ENCODE data around the gene MYEF2.

MYEF2 gene

DNA sequence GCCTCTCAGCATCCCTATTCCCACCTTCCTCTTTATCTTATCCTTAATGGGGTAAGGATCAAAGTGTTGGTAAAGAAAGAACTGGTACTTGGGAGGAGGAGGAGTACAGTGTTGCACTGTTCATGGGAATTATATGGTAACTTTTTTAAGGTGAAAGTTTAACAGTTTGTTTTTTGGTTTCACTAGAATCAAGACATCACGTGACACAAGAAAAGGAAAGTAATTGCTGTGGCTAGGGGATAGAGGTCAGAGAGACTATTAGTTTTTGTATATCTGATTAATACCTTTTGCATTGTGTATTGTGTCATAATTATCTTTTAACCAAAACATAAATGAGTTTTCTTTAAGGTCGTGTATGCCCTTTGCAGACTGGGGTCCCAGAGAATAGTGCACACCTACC lies 80.8 kb downstream of the MYEF2 start:
- DNase-seq (ENCODE audit: low read depth): no peak
- TF ChIP-seq, protein P1, sequence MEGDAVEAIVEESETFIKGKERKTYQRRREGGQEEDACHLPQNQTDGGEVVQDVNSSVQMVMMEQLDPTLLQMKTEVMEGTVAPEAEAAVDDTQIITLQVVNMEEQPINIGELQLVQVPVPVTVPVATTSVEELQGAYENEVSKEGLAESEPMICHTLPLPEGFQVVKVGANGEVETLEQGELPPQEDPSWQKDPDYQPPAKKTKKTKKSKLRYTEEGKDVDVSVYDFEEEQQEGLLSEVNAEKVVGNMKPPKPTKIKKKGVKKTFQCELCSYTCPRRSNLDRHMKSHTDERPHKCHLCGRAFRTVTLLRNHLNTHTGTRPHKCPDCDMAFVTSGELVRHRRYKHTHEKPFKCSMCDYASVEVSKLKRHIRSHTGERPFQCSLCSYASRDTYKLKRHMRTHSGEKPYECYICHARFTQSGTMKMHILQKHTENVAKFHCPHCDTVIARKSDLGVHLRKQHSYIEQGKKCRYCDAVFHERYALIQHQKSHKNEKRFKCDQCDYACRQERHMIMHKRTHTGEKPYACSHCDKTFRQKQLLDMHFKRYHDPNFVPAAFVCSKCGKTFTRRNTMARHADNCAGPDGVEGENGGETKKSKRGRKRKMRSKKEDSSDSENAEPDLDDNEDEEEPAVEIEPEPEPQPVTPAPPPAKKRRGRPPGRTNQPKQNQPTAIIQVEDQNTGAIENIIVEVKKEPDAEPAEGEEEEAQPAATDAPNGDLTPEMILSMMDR (conservative IDR thresholded peaks at IDR 0.05; ENCODE audit: control insufficient read depth, insufficient read depth, low read depth, low read length): no peak
- H3K4me3 ChIP-seq (ENCODE audit: control insufficient read depth, low read depth, low read length): no peak overlapping the region

GRCh38 chr15:48096813-48097212 lies 81.3 kb downstream of the MYEF2 start:
- DNase-seq (ENCODE audit: low read depth): peak; percentile 92
- TF ChIP-seq, protein P1 (conservative IDR thresholded peaks at IDR 0.05; ENCODE audit: control insufficient read depth, insufficient read depth, low read depth, low read length): no peak
- no peak overlapping the region for H3K4me3 ChIP-seq (ENCODE audit: control insufficient read depth, low read depth, low read length)

- H3K4me3 ChIP-seq (ENCODE audit: control insufficient read depth, low read depth, low read length): no peak overlapping the region
- TF ChIP-seq, protein P1 (conservative IDR thresholded peaks at IDR 0.05; ENCODE audit: control insufficient read depth, insufficient read depth, low read depth, low read length): no peak
- DNase-seq (ENCODE audit: low read depth): no peak
These were observed 81.7 kb downstream of the MYEF2 start for GRCh38 chr15:48096355-48096786.

- no peak overlapping the region for H3K4me3 ChIP-seq (ENCODE audit: control insufficient read depth, low read depth, low read length)
- DNase-seq (ENCODE audit: low read depth): no peak
- TF ChIP-seq, protein P1 (conservative IDR thresholded peaks at IDR 0.05; ENCODE audit: control insufficient read depth, insufficient read depth, low read depth, low read length): no peak
These were observed 86.6 kb downstream of the MYEF2 start for GRCh38 chr15:48091522-48091921.

DNA sequence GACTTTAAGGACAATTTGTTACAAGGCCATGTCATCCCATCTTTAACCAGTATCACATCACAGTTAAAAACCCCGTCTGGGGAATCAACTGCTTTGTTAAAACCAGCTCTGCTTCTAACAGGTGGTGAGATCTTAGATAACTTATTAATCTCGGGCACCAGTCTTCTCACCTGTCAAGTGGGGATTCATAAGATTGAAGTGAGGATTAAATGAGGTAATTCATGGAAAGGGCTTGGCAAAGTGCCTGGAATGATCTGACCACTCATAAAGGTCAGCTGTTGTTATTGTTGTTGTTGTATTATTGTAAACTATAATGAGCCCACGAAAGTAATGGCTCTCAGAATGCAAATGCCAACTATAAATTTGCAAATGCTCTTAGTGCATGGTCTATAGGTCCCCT lies 87.4 kb downstream of the MYEF2 start:
- no peak for DNase-seq (ENCODE audit: low read depth)
- H3K4me3 ChIP-seq (ENCODE audit: control insufficient read depth, low read depth, low read length): no peak overlapping the region
- TF ChIP-seq, protein P1 (conservative IDR thresholded peaks at IDR 0.05; ENCODE audit: control insufficient read depth, insufficient read depth, low read depth, low read length): no peak

- no peak for DNase-seq (ENCODE audit: low read depth)
- TF ChIP-seq, protein P1 (conservative IDR thresholded peaks at IDR 0.05; ENCODE audit: control insufficient read depth, insufficient read depth, low read depth, low read length): no peak
- H3K4me3 ChIP-seq (ENCODE audit: control insufficient read depth, low read depth, low read length): no peak overlapping the region
These were observed 88.0 kb downstream of the MYEF2 start for GRCh38 chr15:48090115-48090514.

- DNase-seq (ENCODE audit: low read depth): no peak
- TF ChIP-seq, protein P1 (conservative IDR thresholded peaks at IDR 0.05; ENCODE audit: control insufficient read depth, insufficient read depth, low read depth, low read length): no peak
- H3K4me3 ChIP-seq (ENCODE audit: control insufficient read depth, low read depth, low read length): no peak overlapping the region
These were observed 88.4 kb downstream of the MYEF2 start for GRCh38 chr15:48089702-48090101.
